NCI-H128 (cell line): Measurements from ENCODE around the gene SIGLEC10.

Source experiments
- DNase-seq: peaks from one replicate; lab custom pipeline; 2025; ENCODE audit not compliant: unreplicated experiment; lab: John Stamatoyannopoulos, UW

SIGLEC10 gene

DNA sequence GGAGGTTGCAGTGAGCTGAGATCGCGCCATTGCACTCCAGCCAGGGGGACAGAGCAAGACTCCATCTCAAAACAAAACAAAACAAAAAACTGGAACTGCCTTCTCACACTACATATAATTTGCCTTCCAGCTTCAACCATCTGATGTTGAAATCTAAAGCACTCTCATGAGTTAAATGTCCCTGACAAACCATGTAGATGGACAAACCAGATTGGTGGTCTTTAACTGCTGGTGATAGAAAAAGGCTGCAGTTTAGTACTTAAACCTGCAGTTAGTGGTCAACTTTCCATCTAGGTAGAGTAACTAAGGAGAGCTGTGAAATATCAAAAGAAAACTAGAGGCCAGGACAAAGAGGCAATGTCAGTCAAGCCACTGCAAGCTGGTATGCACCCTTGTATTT is 21.3 kb downstream of the SIGLEC10 start:
- DNase-seq: no peak

DNA sequence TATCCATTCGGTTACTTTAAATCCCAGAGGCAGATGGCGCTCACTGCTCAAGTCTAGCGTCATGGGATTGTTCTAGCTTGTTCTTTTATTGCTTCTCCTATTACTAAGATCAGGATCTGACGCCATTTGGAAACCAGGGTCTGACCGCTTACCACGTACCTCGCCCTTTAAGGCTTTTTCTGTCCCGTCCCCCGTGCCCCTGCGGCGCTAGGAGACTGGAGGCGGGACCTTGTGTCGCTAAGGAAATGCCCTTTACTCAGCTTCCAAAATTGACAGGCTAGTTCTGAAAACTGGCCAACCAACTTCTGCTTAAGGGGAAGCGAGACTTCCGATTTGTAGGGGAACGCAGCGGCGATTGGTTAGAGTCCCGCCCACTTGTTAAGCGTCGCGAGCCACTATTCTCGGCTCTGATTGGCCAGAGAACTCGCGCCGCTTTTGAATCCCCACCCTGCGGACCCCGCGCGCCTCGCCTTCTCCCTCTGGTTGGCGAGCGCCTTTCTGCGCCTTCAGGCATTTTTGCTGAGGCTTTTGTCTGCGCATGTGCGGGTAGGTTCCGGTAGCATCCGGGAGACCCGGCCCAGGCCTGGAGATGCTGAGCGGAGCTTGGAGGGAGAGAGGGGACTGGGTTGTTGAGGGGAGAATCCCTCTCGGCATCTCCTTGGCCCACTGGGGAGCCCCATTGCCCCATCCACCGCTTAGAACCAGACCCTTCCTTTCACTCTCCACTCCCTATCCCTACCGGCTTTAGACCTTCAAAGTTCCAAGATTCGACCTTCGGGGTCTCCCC is 23.2 kb downstream of the SIGLEC10 start:
- no peak for DNase-seq

DNA sequence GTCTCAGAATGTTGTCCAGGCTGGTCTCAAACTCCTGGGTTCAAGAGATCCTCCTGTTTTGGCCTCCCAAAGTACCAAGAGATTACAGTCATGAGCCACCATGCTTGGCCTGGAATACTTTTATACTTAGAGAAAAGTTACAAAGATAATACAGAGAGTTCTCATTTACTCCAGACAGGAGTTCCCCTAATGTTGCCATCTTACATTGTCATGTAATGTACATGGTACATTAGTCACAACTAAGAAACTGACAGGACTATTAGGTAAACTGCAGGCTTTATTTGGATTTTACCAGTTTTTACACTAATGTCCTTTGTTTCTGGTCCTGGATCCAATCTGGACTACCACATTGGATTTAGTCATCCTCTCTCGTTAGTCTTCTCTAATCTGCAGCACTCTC is 24.7 kb downstream of the SIGLEC10 start:
- DNase-seq: no peak

DNA sequence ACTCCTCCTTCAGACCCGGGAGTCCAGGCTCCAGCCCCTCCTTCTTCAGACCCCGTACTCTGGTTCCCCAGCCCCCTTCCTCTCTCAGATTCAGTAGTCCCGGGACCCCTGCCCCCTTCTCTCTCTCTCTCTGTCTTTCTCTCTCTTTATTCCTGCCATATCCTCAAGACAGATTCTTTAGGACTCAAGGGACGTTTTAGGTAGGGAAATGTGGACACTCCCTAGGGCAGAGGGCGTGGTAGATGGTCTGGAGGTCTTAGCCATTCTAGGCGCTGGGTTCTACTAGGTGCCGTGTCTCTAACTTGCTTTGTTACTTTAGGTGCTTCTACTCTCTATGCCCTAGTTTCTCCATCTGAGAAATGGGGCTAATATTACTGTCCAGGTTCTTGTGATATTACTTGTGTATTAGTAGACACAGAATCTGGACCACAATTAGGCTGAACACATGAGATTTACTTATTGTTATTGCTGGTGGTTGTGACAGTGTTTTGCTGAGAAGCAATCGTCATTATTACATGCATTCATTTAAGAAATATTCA is 26.3 kb downstream of the SIGLEC10 start:
- no peak for DNase-seq

DNA sequence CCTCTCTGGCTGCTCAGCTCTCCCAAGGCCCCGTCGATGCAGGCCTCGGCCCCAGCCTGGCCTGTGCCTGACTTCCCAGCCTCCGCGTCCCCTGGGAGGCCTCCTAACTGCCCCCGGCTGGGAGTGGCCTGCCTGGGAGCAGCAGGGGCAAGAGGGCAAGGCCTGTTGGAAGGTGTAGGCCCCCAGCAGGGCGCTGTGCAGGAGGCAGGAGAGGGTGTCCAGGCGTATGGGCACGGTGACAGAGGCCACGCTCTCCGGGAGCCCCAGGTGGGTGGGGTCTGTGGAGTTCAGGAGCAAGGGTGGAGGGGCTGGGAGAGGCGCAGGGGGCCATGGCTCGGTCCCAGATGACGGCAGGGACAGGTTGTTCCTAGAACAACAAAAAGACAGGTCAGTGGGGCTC is 28.3 kb downstream of the SIGLEC10 start:
- DNase-seq: no peak

DNA sequence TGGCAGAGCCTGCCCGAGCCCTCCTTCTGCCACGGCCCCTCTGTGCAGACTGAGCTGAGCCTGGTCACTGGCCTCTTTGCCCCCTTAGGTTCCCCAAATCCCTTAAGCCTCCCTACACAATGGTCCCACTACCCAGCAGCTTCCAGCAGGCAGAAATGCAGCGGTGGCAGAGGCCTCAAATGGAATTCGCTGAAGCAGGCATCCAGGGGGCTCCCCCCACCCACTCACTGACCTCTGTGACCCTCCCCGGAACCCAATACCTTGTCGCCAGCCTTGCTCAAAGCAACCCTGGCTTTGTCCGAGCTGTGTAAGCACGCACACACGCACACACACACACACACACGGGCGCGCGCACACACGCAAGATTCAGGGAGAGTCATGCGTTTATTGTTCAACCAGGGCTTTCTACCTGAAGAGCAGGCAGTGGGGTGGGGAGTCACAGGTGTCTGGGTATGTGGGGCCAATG is 29.5 kb downstream of the SIGLEC10 start, which contains the start of gene LIM2:
Gene LIM2, minus strand, starts transcription at position 51 of the 466 bp plus-strand sequence. CDS start 531 bp downstream, outside the sequence.
- DNase-seq: no peak

DNA sequence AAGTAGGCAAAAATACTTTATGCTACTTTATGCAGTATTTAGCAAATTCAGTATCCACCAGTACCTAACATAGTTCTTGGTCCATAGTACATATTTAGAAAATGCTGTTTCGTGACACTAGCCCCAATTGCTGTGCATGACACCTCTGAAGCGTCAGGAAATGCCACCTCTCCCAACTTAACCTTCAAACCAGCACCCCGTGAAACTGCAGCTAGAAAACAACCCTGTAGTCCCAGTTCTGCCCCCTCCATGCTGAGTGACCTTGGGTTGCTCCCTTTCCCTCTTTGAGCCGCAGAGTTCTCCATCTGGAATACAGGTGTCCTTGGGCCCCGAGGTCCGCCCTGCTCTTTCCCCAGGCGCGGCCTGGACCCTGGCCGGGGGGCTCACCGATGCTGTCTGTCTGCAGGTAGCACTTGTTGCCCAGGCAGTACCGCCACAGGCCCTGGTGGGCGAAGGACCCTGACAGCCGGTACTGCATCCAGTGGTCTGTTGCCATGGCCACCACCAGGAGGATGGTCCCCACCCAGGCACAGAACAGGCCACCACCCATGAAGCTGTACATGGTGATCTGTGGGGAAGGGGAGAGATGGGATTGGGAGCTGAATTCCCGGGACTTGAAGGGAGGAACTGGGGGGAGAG is 30.4 kb downstream of the SIGLEC10 start:
- DNase-seq: no peak

DNA sequence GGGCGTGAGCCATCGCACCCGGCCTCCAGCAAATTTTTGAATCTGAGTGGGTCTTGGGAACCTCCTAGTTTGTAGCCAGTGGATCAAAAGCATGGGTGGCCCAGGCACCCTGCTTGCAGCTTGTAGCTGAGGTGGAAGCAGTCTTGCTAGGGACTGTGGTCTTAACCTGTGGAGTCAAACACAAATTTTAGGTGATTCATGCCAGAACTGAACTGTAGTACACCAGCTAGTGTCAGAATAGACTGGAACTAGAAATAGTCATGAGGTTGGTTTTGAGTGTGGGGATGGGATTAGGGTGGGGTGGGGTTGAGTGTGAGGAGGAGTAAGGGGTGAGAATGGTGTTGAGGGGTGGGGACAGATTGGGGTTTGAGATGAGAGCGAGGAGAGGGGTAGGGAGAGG is 35.4 kb downstream of the SIGLEC10 start:
- DNase-seq: no peak

DNA sequence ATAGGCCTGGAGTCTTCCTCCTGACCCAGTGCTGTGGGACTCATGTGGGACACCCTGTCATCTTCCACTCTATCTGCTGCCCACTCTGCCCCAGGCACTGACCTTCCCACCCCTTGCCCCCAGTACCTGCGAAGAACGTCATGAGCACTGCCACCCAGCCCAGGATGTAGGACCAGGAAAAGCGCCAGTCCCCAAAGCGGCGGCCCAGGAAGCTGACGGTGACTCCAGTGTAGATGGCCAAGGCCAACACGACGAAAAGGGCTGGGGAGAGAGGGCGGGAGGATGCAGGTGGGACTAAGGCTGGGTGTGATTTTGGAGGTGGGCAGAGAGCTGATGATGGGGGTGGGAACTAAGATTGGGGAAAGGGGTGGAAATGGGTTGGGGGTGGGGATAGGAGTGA is 37.1 kb downstream of the SIGLEC10 start:
- DNase-seq: no peak

DNA sequence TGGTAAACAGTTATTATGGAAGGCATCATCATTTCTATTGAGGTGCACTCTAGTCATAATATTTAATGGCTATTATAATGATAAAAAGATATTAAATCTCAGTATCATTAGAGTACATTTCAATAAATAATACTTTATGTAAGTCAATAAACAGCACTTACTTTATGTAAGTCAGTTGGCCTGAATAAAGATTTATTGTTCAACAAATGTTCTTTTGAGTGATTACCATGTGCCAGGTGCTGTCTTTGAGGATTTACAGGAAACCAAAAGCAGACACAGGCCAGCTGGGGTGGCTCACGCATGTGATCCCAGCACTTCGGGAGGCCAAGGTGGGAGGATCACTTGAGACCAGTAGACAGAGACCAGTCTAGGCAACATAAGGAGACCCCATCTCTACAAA is 40.0 kb downstream of the SIGLEC10 start:
- no peak for DNase-seq

DNA sequence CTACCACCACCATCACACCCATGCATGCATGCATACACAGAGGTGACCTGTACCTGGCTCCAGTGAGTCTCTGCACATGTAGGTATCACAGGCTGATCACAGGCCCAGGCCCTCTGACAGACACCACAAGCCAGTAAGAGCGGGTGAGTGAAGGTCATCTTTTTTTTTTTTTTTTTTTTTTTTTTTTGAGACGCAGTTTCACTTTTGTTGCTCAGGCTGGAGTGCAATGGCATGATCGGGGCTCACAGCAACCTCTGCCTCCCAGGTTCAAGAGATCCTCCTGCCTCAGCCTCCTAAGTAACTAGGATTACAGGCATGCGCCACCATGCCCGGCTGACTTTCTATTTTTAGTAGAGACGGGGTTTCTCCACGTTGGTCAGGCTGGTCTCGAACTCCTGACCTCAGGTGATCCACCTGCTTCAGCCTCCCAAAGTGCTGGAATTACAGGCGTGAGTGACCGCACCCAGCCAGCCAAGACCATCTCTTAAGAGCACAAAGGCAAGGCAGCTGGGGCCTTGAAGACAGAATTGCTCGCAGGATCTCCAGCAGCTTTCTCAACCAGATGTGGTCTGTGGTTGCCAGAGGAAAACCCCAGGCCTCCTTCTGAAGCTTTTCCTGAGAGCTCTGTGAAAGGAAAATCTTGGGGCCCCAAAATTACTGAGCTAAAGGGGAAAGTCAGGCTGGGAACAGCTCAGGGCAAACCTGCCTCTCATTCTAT is 41.8 kb downstream of the SIGLEC10 start:
- DNase-seq: no peak

DNA sequence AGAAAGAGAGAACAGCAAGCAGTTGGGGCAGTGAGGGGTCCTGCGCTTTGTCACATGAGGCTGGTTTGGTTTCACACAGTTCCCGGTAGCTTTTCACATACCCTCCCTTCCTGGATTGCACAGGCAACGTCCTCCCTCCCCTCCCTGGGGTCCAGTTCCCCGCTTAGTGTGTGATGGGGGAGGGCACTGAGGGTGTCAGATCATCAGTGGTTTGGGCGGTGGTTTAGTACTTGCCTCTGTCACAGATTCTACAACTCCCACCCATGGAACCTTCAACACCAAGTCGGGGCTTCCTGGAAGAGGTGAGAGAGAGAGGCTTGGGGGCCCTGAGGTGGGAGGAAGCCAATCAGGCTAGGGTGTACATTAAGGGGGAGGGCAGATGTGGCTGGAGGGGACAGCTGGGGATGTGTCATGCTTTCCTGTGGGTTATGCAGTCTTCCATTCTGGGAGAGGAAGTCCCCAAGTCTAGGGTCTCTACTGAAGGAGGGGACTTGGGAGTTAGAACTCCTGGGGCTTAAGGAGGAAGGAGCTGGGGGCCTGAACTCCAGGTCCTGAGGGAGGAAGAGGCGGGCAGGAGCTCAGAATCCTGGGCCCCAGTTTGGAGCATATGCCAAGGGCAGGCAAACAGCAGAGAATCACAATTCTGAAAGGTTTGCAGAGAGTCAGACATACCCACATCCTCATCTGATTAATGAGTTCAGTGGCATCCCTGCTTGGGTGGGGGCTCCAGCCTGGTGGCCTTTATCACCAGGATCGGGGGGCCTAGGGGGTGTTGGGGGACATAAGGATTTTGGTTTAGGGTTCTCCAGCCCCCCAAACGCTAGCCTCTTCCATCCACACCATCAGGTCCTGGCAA is 44.6 kb downstream of the SIGLEC10 start, which contains the start of gene NKG7:
Gene NKG7, minus strand, starts transcription at position 6 of the 856 bp plus-strand sequence. CDS start 119 bp downstream, outside the sequence.
- no peak for DNase-seq

DNA sequence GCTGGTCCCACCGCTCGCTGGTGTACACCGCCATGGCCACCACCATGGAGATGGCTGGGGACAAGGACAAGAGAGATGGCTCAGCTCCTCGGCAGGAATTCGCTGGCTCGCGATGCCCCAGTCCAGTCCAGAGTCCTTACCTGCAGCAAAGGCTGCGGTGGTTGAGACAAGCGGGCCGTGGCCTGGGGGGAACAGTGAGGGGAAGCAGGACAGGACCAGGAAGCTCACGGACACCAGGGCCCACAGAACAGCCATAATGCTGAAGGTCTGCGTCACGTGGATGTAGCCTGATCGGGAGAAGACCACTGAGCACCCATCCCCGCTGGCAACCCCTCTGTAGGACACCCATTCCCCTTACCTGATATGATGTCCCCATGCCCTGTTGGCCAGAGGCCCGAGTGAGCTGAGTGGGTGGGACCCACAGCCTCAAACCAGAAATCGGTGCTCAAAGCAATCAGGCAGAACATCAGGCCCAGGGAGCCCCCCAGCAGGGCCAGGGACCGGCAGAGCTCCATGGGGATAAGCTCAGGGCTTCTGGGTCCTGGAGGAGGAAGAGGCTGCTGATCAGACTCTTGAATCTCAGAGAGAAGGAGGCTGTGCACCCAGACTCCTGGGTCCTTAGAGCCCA is 45.3 kb downstream of the SIGLEC10 start:
- DNase-seq: no peak

DNA sequence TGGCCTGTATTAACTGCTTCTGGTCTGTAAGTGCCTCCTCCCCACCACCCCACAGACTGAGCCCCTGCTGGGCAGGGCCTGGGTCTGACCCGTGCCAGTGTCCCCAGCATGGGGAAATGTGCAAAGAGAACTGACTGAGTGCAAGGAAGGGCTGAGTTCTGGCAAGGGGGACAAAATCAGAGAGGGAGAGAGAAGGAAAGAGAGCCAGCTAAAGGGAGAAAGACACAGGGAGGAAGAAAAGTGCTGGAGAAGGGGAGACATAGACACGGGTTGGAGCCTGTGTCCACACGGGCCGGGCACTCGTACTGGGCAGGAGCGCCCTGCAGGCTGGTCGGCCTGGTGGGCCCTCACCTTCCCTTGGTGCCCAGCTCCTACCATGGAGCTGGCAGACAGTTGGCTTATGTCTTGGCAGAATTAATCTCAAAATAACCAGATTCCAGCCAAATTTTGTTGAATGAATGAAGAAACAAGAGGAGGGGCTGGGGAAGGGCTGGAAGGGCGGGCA is 46.2 kb downstream of the SIGLEC10 start:
- DNase-seq: no peak

DNA sequence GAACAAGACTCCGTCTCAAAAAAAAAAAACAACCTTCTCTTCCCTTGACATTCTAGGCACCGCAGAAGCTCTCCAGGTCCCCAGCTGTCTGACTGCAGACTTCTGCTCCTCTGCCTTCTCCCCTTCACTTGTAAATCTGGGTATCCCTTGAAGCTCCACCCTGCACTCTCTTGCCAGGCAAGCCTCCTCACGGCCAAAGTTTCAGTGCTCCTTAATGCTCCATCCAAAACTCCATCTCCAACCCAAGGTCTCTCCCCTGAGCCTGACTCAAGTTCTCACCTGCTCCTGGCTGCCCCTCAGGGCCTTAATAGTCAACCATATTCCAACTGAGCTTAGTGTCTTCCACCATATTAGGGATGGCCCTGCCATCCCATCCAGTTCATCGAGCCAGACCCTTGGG is 47.2 kb downstream of the SIGLEC10 start:
- no peak for DNase-seq

DNA sequence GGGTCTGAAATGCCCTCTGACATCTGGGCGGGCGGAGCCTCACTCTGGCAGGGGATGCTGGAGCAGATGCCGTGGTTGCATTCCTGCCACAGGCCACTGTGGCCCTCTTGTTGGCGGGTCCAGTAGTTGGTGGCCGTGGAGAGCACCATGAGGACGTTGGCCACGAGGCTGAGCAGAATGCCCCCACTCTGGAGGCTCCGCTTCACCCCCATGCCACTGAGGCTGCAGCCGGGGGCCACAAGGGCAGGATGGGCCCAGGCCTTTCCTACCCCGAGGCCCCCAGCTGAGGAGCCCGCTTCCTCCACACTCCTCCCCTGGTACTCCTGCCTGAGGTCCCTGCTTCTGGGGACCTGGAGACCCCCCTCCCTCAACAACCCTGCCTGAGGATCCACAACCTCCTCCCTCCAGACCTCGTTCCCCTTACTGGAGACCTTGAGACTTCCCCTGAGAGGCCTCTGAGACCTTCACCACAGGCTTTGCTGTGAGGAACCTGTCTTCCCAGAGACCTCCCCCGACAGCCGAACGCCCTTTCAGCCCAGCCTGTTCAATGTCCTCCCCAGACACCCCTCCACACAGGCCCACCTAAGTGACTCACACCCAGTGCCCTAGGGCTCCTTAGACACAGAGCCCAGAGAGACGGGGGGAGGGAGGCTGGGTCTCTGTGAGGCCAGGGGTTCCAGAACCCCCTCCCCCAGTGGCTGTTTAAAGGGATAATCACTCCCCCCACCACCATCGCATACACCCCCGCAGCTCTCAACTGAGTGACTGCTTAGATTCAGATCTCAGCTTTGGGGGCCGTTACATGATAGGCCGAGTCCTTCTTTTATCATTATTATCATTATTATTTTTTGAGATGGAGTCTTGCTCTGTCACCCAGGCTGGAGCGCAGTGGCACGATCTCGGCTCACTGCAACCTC is 48.8 kb downstream of the SIGLEC10 start, which contains the start of gene CLDND2:
Gene CLDND2, minus strand, starts transcription at position 638 of the 917 bp plus-strand sequence. Its CDS starts 426 bp downstream, at position 212.
- DNase-seq: no peak

DNA sequence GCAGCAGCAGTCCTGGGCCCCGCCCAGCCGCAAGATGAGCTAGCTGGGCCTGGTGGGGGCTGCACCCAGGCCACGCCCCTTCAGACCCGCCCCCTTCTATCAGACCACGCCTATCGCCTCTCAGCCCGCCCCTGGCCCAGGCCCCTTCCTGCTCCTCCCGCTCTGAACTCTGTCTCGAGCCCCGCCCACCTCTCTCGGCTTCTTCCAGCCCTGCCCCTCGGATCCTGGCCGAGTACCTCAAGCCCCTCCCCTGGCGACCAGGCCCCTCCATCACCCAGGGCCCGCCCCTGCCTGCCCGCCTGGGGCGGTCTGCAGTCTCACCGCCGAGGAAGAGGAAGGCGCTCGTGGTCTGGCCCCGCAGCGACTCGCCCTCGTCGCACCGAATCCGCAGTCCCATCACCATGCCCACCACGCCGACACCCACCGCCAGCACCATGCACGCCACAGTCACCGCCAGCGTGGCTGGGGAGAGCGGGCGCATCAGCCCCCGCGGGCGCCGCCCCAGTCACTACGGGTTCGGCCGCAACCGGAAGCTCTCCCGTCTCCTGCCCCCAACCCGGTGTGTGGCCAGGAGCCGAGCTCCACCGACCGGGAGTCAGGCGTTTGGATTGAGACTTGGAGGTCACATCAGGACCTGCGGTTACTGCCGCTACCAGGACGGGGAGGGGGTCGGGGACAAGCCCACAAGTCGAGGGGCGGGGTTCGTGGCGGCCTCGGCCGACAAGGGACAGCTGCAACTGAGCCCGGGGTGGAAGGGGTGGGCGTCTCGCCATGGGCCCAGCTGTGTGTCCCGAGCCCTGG is 49.7 kb downstream of the SIGLEC10 start:
- no peak for DNase-seq

DNA sequence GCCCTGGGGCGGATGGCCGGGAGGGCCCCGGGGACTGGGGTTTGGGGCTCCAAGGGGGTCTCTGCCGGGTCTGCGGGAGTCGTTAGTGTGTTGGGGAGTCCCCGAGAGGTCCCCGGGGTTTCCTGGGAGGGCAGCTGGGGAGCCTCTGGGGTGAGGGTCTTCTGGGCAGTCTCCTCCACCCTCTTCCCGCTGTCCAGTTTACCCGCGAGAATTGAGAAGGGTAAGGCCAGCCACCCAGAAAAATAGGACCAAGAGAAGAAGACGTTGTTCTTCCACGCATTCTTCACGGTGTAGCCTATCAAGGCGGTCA is 50.2 kb downstream of the SIGLEC10 start:
- no peak for DNase-seq
